ENCODE measurements around the gene ADRA2A.

The ADRA2A gene

DNA sequence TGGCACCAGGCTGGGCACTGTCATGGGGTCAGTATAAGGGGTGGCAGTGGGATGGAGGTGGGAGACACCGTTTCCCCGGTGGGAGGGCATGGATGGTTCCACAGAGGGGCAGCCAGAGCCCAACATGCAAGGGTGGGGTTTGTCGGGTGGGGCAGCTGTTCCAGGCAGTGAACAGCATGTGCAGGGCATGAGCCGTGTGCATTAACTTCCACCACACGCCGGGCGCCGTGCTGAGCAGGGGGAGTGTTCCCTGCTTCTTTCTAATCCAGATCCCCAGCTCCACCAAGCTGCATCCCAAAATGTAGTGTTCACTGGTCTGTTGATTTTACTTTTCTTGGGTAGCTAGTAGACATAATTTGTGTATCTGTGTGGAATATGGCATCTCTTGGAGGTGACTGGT is 29.3 kb downstream of the ADRA2A start:
- no peak overlapping the region for H3K27ac ChIP-seq (ENCODE audit: low read depth, low read length)
- H3K27me3 ChIP-seq (ENCODE audit: control insufficient read depth, insufficient read depth, low read length), result no peaks in the 10 kb centered on the region
- no peaks in the 10 kb centered on the region for H3K4me1 ChIP-seq (ENCODE audit: control insufficient read depth, insufficient read depth, low read length)
- no peak overlapping the region for H3K4me3 ChIP-seq (ENCODE audit: low read length)
- no peak overlapping the region for H3K9ac ChIP-seq (ENCODE audit: low read length)
- no peaks in the 10 kb centered on the region for H3K36me3 ChIP-seq (ENCODE audit: control insufficient read depth, insufficient read depth, low read length)

- Histone ChIP-seq H3K4me3 (ENCODE audit: low read length) (no peak overlapping the region), H3K36me3 (ENCODE audit: control insufficient read depth, insufficient read depth, low read length) (no peaks in the 10 kb centered on the region), H3K27me3 (ENCODE audit: control insufficient read depth, insufficient read depth, low read length) (no peaks in the 10 kb centered on the region), H3K4me1 (ENCODE audit: control insufficient read depth, insufficient read depth, low read length) (no peaks in the 10 kb centered on the region), H3K27ac (ENCODE audit: low read depth, low read length) (no peak overlapping the region), H3K9ac (ENCODE audit: low read length) (no peak overlapping the region)
Observed at GRCh38 chr10:111107023-111107422, 30.2 kb downstream of the ADRA2A start.

GRCh38 chr10:111107846-111108245 is 31.0 kb downstream of the ADRA2A start:
- Histone ChIP-seq H3K4me1 (ENCODE audit: control insufficient read depth, insufficient read depth, low read length) (no peaks in the 10 kb centered on the region), H3K9ac (ENCODE audit: low read length) (no peak overlapping the region), H3K27me3 (ENCODE audit: control insufficient read depth, insufficient read depth, low read length) (no peaks in the 10 kb centered on the region), H3K27ac (ENCODE audit: low read depth, low read length) (no peak overlapping the region), H3K4me3 (ENCODE audit: low read length) (no peak overlapping the region), H3K36me3 (ENCODE audit: control insufficient read depth, insufficient read depth, low read length) (no peaks in the 10 kb centered on the region)

DNA sequence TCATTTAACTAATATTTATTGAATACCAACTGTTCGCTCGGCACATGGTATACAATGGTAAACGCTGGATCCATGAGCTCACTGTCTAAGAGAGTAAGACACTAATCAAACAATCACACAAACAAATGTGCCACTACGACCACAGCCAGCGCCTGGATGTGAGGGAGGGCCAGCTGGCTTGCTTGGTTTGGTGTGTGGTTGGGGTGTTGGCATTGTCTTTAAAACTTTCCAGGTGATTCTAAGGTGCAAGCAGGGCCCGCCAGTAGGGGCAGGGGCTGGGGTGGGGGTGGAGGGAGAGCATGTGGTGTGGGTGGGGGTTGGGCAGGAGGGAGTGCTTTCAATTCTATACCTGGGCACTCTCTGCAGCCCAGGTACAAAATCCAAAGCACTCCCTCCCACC is 31.6 kb downstream of the ADRA2A start:
- Histone ChIP-seq H3K4me3 (ENCODE audit: low read length) (no peak overlapping the region), H3K27me3 (ENCODE audit: control insufficient read depth, insufficient read depth, low read length) (no peaks in the 10 kb centered on the region), H3K9ac (ENCODE audit: low read length) (no peak overlapping the region), H3K36me3 (ENCODE audit: control insufficient read depth, insufficient read depth, low read length) (no peaks in the 10 kb centered on the region), H3K27ac (ENCODE audit: low read depth, low read length) (no peak overlapping the region), H3K4me1 (ENCODE audit: control insufficient read depth, insufficient read depth, low read length) (no peaks in the 10 kb centered on the region)

- Histone ChIP-seq H3K4me1 (ENCODE audit: control insufficient read depth, insufficient read depth, low read length) (no peaks in the 10 kb centered on the region), H3K36me3 (ENCODE audit: control insufficient read depth, insufficient read depth, low read length) (no peaks in the 10 kb centered on the region), H3K4me3 (ENCODE audit: low read length) (no peak overlapping the region), H3K9ac (ENCODE audit: low read length) (no peak overlapping the region), H3K27ac (ENCODE audit: low read depth, low read length) (no peak overlapping the region), H3K27me3 (ENCODE audit: control insufficient read depth, insufficient read depth, low read length) (no peaks in the 10 kb centered on the region)
Observed at GRCh38 chr10:111109501-111110242, 32.8 kb downstream of the ADRA2A start.

GRCh38 chr10:111110771-111111170 is 33.9 kb downstream of the ADRA2A start:
- H3K4me1 ChIP-seq (ENCODE audit: control insufficient read depth, insufficient read depth, low read length), result no peaks in the 10 kb centered on the region
- H3K36me3 ChIP-seq (ENCODE audit: control insufficient read depth, insufficient read depth, low read length), result no peaks in the 10 kb centered on the region
- no peaks in the 10 kb centered on the region for H3K27me3 ChIP-seq (ENCODE audit: control insufficient read depth, insufficient read depth, low read length)
- H3K4me3 ChIP-seq (ENCODE audit: low read length), result no peak overlapping the region
- H3K9ac ChIP-seq (ENCODE audit: low read length), result no peak overlapping the region
- H3K27ac ChIP-seq (ENCODE audit: low read depth, low read length), result no peak overlapping the region

DNA sequence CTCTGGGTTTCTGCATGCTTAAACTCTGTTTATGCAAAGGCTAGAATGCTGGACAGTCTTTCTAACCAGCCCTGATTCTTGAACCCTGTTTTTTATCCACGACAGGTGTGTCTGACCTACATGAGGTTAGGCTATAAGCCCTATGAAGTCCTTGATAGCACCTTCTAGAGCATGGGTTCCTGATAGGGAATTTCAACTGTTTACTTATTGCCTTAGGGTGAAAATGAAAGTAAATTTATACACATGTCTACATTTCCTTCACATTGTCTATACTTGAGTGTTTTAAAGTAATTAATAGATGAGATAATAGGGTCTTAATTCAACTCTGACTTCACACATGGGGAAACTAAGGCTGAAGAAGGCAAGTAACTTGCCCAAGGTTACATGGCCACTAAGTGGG is 35.5 kb downstream of the ADRA2A start:
- no peak overlapping the region for H3K9ac ChIP-seq (ENCODE audit: low read length)
- H3K27me3 ChIP-seq (ENCODE audit: control insufficient read depth, insufficient read depth, low read length), result no peaks in the 10 kb centered on the region

DNA sequence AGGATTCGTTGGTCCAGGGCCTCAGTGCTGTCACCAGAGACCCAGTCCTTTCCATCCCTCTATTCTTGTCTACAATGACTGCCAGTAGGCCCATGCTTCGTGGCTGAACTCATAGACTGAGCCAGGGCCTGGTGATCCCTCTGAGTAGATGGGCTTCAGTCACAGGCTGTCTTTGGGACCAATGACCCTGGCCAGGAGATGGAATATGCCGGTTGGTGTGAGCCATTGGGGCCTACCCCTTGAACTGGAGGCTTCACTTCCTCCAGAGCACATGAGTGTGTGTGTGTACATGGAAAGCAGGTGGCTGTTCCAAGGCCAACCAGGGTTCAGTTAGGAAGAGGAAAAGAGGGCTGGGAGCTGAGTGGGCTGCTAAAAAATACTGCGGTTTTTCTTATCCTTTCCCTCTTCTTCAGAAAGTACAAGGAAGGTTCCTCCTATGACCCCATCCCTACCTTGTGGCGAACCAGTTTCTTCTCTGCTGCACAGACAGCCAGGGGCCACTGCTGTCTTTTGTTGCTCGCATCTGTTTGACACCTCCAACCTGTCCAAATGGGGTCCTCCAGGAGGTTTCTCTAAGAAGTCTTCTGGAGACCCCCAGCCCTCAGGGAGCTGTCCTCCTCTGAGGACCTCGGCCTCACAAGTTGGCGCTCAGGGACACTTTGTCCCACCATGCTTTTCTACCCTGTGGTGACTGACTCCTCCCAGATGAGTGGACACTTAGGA is 36.6 kb downstream of the ADRA2A start:
- Histone ChIP-seq H3K9ac (ENCODE audit: low read length) (no peak overlapping the region), H3K36me3 (ENCODE audit: control insufficient read depth, insufficient read depth, low read length) (no peaks in the 10 kb centered on the region), H3K27ac (ENCODE audit: low read depth, low read length) (no peak overlapping the region), H3K4me1 (ENCODE audit: control insufficient read depth, insufficient read depth, low read length) (no peaks in the 10 kb centered on the region), H3K4me3 (ENCODE audit: low read length) (no peak overlapping the region), H3K27me3 (ENCODE audit: control insufficient read depth, insufficient read depth, low read length) (no peaks in the 10 kb centered on the region)

More for the DNA sequence above, 35.5 kb downstream of the ADRA2A start:
- no peak overlapping the region for H3K27ac ChIP-seq (ENCODE audit: low read depth, low read length)
- no peaks in the 10 kb centered on the region for H3K4me1 ChIP-seq (ENCODE audit: control insufficient read depth, insufficient read depth, low read length)
- H3K36me3 ChIP-seq (ENCODE audit: control insufficient read depth, insufficient read depth, low read length), result no peaks in the 10 kb centered on the region
- H3K4me3 ChIP-seq (ENCODE audit: low read length), result no peak overlapping the region

GRCh38 chr10:111113961-111114757 is 37.3 kb downstream of the ADRA2A start:
- Histone ChIP-seq H3K4me1 (ENCODE audit: control insufficient read depth, insufficient read depth, low read length) (no peaks in the 10 kb centered on the region), H3K4me3 (ENCODE audit: low read length) (no peak overlapping the region), H3K27me3 (ENCODE audit: control insufficient read depth, insufficient read depth, low read length) (no peaks in the 10 kb centered on the region), H3K27ac (ENCODE audit: low read depth, low read length) (no peak overlapping the region), H3K36me3 (ENCODE audit: control insufficient read depth, insufficient read depth, low read length) (no peaks in the 10 kb centered on the region), H3K9ac (ENCODE audit: low read length) (no peak overlapping the region)

- no peaks in the 10 kb centered on the region for H3K27me3 ChIP-seq (ENCODE audit: control insufficient read depth, insufficient read depth, low read length)
- H3K4me1 ChIP-seq (ENCODE audit: control insufficient read depth, insufficient read depth, low read length), result no peaks in the 10 kb centered on the region
- no peak overlapping the region for H3K27ac ChIP-seq (ENCODE audit: low read depth, low read length)
- no peaks in the 10 kb centered on the region for H3K36me3 ChIP-seq (ENCODE audit: control insufficient read depth, insufficient read depth, low read length)
- H3K4me3 ChIP-seq (ENCODE audit: low read length), result no peak overlapping the region
- no peak overlapping the region for H3K9ac ChIP-seq (ENCODE audit: low read length)
Observed at GRCh38 chr10:111114758-111115500, 38.1 kb downstream of the ADRA2A start.

DNA sequence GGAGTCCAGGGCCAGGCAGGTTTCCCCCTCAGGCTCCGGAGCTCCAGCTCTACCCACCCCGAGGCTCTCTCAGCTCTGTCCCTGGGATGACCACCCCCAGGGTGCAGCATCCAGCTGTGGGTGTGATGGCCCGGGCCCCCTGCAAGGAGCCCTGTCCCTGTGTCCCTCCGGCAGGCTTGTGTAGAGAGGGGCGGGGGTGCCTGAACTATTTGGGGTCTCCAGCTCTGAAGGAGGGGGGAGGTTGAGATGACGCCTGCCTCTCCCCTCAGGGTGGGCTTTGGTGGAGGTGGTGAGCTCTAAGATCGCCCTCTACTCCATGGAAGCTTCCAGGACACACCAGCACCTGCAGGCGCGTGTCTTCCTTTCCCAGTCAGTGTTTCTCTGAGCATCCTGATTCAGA is 39.4 kb downstream of the ADRA2A start:
- no peak overlapping the region for H3K9ac ChIP-seq (ENCODE audit: low read length)
- H3K27ac ChIP-seq (ENCODE audit: low read depth, low read length), result no peak overlapping the region
- H3K27me3 ChIP-seq (ENCODE audit: control insufficient read depth, insufficient read depth, low read length), result no peaks in the 10 kb centered on the region
- H3K36me3 ChIP-seq (ENCODE audit: control insufficient read depth, insufficient read depth, low read length), result no peaks in the 10 kb centered on the region
- H3K4me3 ChIP-seq (ENCODE audit: low read length), result no peak overlapping the region
- no peaks in the 10 kb centered on the region for H3K4me1 ChIP-seq (ENCODE audit: control insufficient read depth, insufficient read depth, low read length)
